HEK293 (cell line): Measurements from ENCODE around the gene LAMA1.

Experiments
- BCL11A ChIP-seq: fragments of 450-650 bp; formaldehyde crosslinking; IDR thresholded peaks from 2 replicates; pipeline ENCODE4 v1.5.1; 2016; ENCODE audit warnings: low read depth, missing biosample characterization, missing genetic modification characterization
- GFI1B ChIP-seq: fragments of 450-650 bp; formaldehyde crosslinking; IDR thresholded peaks from 2 replicates; pipeline ENCODE4 v1.5.1; 2016; ENCODE audit warnings: missing biosample characterization, missing genetic modification characterization
- GLIS1 ChIP-seq: fragments of 450-650 bp; formaldehyde crosslinking; IDR thresholded peaks from 2 replicates; pipeline ENCODE4 v1.5.1; 2016; ENCODE audit warnings: missing biosample characterization, missing genetic modification characterization
- KLF7 ChIP-seq: fragments of 450-650 bp; formaldehyde crosslinking; IDR thresholded peaks from 2 replicates; pipeline ENCODE4 v1.5.1; 2016; ENCODE audit warnings: missing biosample characterization, missing genetic modification characterization, borderline replicate concordance
- OSR2 ChIP-seq: fragments of 450-650 bp; formaldehyde crosslinking; IDR thresholded peaks from 2 replicates; pipeline ENCODE4 v1.5.1; 2016; ENCODE audit warnings: missing biosample characterization, missing genetic modification characterization
- REST ChIP-seq: fragments of 450-650 bp; formaldehyde crosslinking; IDR thresholded peaks from 2 replicates; pipeline ENCODE4 v1.5.1; 2016; ENCODE audit warnings: missing biosample characterization, missing genetic modification characterization
- SCRT2 ChIP-seq: fragments of 450-650 bp; formaldehyde crosslinking; IDR thresholded peaks from 2 replicates; pipeline ENCODE4 v1.5.1; 2016; ENCODE audit warnings: missing biosample characterization, missing genetic modification characterization
- SP3 ChIP-seq: fragments of 450-650 bp; formaldehyde crosslinking; IDR thresholded peaks from 2 replicates; pipeline ENCODE4 v1.5.1; 2016; ENCODE audit warnings: missing biosample characterization, missing genetic modification characterization
- TRIM28 ChIP-seq: IDR thresholded peaks from 2 replicates; pipeline ENCODE4 v1.6.1; 2011; ENCODE audit warnings: low read length, control low read depth, borderline replicate concordance
- WT1 ChIP-seq: fragments of 450-650 bp; formaldehyde crosslinking; IDR thresholded peaks from 2 replicates; pipeline ENCODE4 v1.5.1; 2016; ENCODE audit warnings: missing biosample characterization, missing genetic modification characterization
- ZBTB49 ChIP-seq: fragments of 450-650 bp; formaldehyde crosslinking; IDR thresholded peaks from 2 replicates; pipeline ENCODE4 v1.5.1; 2016; ENCODE audit warnings: missing biosample characterization, missing genetic modification characterization, low read depth
- ZNF133 ChIP-seq: fragments of 450-650 bp; formaldehyde crosslinking; IDR thresholded peaks from 2 replicates; pipeline ENCODE4 v1.5.1; 2016; ENCODE audit warnings: missing biosample characterization, missing genetic modification characterization
- ZNF146 ChIP-seq: fragments of 450-650 bp; formaldehyde crosslinking; IDR thresholded peaks from 2 replicates; pipeline ENCODE4 v1.5.1; 2016; ENCODE audit warnings: missing biosample characterization, missing genetic modification characterization
- ZNF23 ChIP-seq: fragments of 450-650 bp; formaldehyde crosslinking; IDR thresholded peaks from 2 replicates; pipeline ENCODE4 v1.5.1; 2016; ENCODE audit warnings: missing biosample characterization, missing genetic modification characterization, borderline replicate concordance
- ZNF324 ChIP-seq: fragments of 450-650 bp; formaldehyde crosslinking; IDR thresholded peaks from 2 replicates; pipeline ENCODE4 v1.5.1; 2016; ENCODE audit warnings: missing biosample characterization, missing genetic modification characterization
- ZNF362 ChIP-seq: fragments of 450-650 bp; formaldehyde crosslinking; IDR thresholded peaks from 2 replicates; pipeline ENCODE4 v1.5.1; 2016; ENCODE audit warnings: missing biosample characterization, missing genetic modification characterization
- ZNF513 ChIP-seq: fragments of 450-650 bp; IDR thresholded peaks from 2 replicates; pipeline ENCODE4 v1.5.1; 2018; ENCODE audit warnings: missing biosample characterization, missing genetic modification characterization
- ZNF514 ChIP-seq: fragments of 450-650 bp; formaldehyde crosslinking; IDR thresholded peaks from 2 replicates; pipeline ENCODE4 v1.5.1; 2016; ENCODE audit warnings: missing biosample characterization, missing genetic modification characterization
- ZNF544 ChIP-seq: fragments of 450-650 bp; formaldehyde crosslinking; IDR thresholded peaks from 2 replicates; pipeline ENCODE4 v1.5.0; 2017; ENCODE audit warnings: missing biosample characterization, missing genetic modification characterization
- ZNF558 ChIP-seq: fragments of 450-650 bp; formaldehyde crosslinking; IDR thresholded peaks from 2 replicates; pipeline ENCODE4 v1.5.1; 2016; ENCODE audit warnings: missing biosample characterization, missing genetic modification characterization
- ZNF639 ChIP-seq: fragments of 450-650 bp; formaldehyde crosslinking; IDR thresholded peaks from 2 replicates; pipeline ENCODE4 v1.5.1; 2016; ENCODE audit warnings: missing biosample characterization, missing genetic modification characterization
- ZNF692 ChIP-seq: fragments of 450-650 bp; formaldehyde crosslinking; IDR thresholded peaks from 2 replicates; pipeline ENCODE4 v1.5.1; 2016; ENCODE audit warnings: missing biosample characterization, missing genetic modification characterization
- ZNF768 ChIP-seq: fragments of 450-650 bp; formaldehyde crosslinking; IDR thresholded peaks from 2 replicates; pipeline ENCODE4 v1.5.1; 2018; ENCODE audit warnings: missing biosample characterization, mild to moderate bottlenecking, missing genetic modification characterization

LAMA1 gene

GRCh38 chr18:7105268-7105667 is 12.3 kb downstream of the LAMA1 start (continued):
- TF ChIP-seq GLIS1 (no peak), SP3 (tag by site-specific recombination) (no peak), ZNF324 (tag by site-specific recombination) (no peak), WT1 (no peak), ZNF133 (tag by site-specific recombination) (no peak), ZNF692 (tag by site-specific recombination) (no peak), ZBTB49 (no peak), ZNF768 (tag by site-specific recombination) (no peak), KLF7 (tag by site-specific recombination) (no peak), ZNF146 (tag by site-specific recombination) (no peak), ZNF23 (no peak), GFI1B (tag by site-specific recombination) (no peak), ZNF362 (no peak), ZNF558 (tag by site-specific recombination) (0 out of 2 replicates have a peak, but pooled peaks have one; percentile 31), REST (tag by site-specific recombination) (no peak), OSR2 (tag by site-specific recombination) (no peak), ZNF513 (no peak), ZNF544 (tag by site-specific recombination) (no peak), ZNF514 (tag by site-specific recombination) (no peak), ZNF639 (tag by site-specific recombination) (no peak), TRIM28 (no peak), BCL11A (tag by site-specific recombination) (no peak), SCRT2 (tag by site-specific recombination) (no peak)
